PC-3 (cell line): ENCODE data around the gene DYRK3. TPM values are rescaled to one million over a fixed set of nuclear protein-coding genes. Genes with fewer than 3 reads are reported as not detected.

Experiments used
- ATAC-seq: fragments of 200-7000 bp; cut with Tn5 transposase; 2 replicates; pipeline ENCODE4 v1.9.1; 2020; ENCODE audit warnings: mild to moderate bottlenecking, moderate library complexity
- BruUV-seq: library from RNA; stranded (reverse); fragments of 400-500 nt; replicated peaks from 2 replicates; lab custom pipeline; 2021; lab: Mats Ljungman, UMichigan
- CTCF ChIA-PET: fragments of 300-600 bp; sonication (Branson Sonifier 250); formaldehyde crosslinking; loops from one replicate; lab custom pipeline; 2022; ENCODE audit warnings: antibody characterized with exemption; lab: Charles Lee
- POLR2A ChIA-PET: fragments of 300-600 bp; sonication (Branson Sonifier 250); formaldehyde crosslinking; loops from one replicate; lab custom pipeline; 2022; ENCODE audit warnings: antibody characterized with exemption; ENCODE audit not compliant: unreplicated experiment; lab: Charles Lee
- DNase-seq: peaks from one replicate; pipeline ENCODE4 v3.0.0-alpha.2; 2015
- H2AFZ ChIP-seq: fragments of 300-600 bp; sonication (generic); 2 replicates; pipeline ENCODE4 v1.6.0; 2016; ENCODE audit warnings: antibody characterized with exemption, low read length
- H3F3A ChIP-seq: fragments of 300-600 bp; sonication (generic); one replicate; pipeline ENCODE4 v1.6.0; 2017; ENCODE audit warnings: antibody characterized with exemption, low read length, control low read depth, mild to moderate bottlenecking; ENCODE audit not compliant: unreplicated experiment
- H3K27ac ChIP-seq: fragments of 300-600 bp; sonication (generic); 2 replicates; pipeline ENCODE4 v1.5.1; 2016; ENCODE audit warnings: mild to moderate bottlenecking, low read length
- H3K27me3 ChIP-seq: fragments of 300-600 bp; sonication (generic); 2 replicates; pipeline ENCODE4 v1.6.1; 2016; ENCODE audit warnings: low read length, mixed read lengths
- H3K36me3 ChIP-seq: fragments of 300-600 bp; sonication (generic); 2 replicates; pipeline ENCODE4 v1.6.1; 2016; ENCODE audit warnings: low read depth, mixed run types, low read length, mixed read lengths
- H3K4me1 ChIP-seq: fragments of 300-600 bp; sonication (generic); 2 replicates; pipeline ENCODE4 v1.5.1; 2016; ENCODE audit warnings: low read length; ENCODE audit not compliant: insufficient read depth
- H3K4me2 ChIP-seq: fragments of 300-600 bp; sonication (generic); 2 replicates; pipeline ENCODE4 v1.6.0; 2016; ENCODE audit warnings: low read length
- H3K4me3 ChIP-seq: fragments of 300-600 bp; sonication (generic); 2 replicates; pipeline ENCODE4 v1.5.1; 2016; ENCODE audit warnings: mild to moderate bottlenecking, low read length, mixed read lengths
- H3K79me2 ChIP-seq: fragments of 300-600 bp; sonication (generic); 2 replicates; pipeline ENCODE4 v1.6.1; 2017; ENCODE audit warnings: low read length, mixed read lengths
- H3K9ac ChIP-seq: fragments of 300-600 bp; sonication (generic); 2 replicates; pipeline ENCODE4 v1.6.0; 2016; ENCODE audit warnings: mild to moderate bottlenecking, low read length
- H3K9me2 ChIP-seq: fragments of 300-600 bp; sonication (generic); replicated peaks from 2 replicates; pipeline ENCODE4 v1.6.1; 2016; ENCODE audit warnings: mixed run types, low read length, mixed read lengths
- H3K9me3 ChIP-seq: fragments of 300-600 bp; sonication (generic); 2 replicates; pipeline ENCODE4 v1.6.1; 2016; ENCODE audit warnings: low read length, mixed read lengths
- H4K20me1 ChIP-seq: fragments of 300-600 bp; sonication (generic); 2 replicates; pipeline ENCODE4 v1.6.1; 2016; ENCODE audit warnings: low read length, mixed read lengths
- CTCF ChIP-seq: fragments of 300-600 bp; sonication (generic); conservative IDR thresholded peaks from 2 replicates; pipeline ENCODE4 v1.5.1; 2017; ENCODE audit warnings: antibody characterized with exemption, low read depth, mild to moderate bottlenecking, low read length
- EZH2 ChIP-seq: fragments of 300-600 bp; sonication (generic); IDR thresholded peaks from one replicate; pipeline ENCODE4 v1.6.1; 2017; ENCODE audit warnings: antibody characterized with exemption, mild to moderate bottlenecking, low read length; ENCODE audit not compliant: unreplicated experiment
- EZH2phosphoT487 ChIP-seq: fragments of 300-600 bp; sonication (generic); IDR thresholded peaks from 2 replicates; pipeline ENCODE4 v1.6.1; 2018; ENCODE audit warnings: mild to moderate bottlenecking, antibody characterized with exemption, low read length, borderline replicate concordance
- intact Hi-C: fragments of 100-400 bp; cut with micrococcal nuclease; formaldehyde crosslinking; loops from 2 replicates; pipeline ENCODE4 v1.9.0; 2023
- total RNA-seq: library from RNA; depleted of rRNA; stranded (reverse); fragments of >200 nt; gene quantifications from 2 replicates; pipeline ENCODE4 v1.2.3, GENCODE V29; 2014

The DYRK3 gene
- total RNA-seq, 1 experiment from 2014 or later, result 12.1 TPM

- TF ChIP-seq EZH2, result no peak
- TF ChIP-seq CTCF, result no peak
- TF ChIP-seq EZH2phosphoT487, result no peak
- intact Hi-C loops, result no loop called here
- Histone ChIP-seq H2AFZ (no peak overlapping the region), H3K9me2 (no peaks in the 10 kb centered on the region), H3K36me3 (no peaks in the 10 kb centered on the region), H3K4me2 (no peak overlapping the region), H3K27ac (no peak overlapping the region), H3K9me3 (no peaks in the 10 kb centered on the region), H3K27me3 (peaks cover 6% of the 10 kb centered on the region; the same call in 1 of the 2 replicates), H3K4me3 (no peak overlapping the region), H3F3A (no peaks in the 10 kb centered on the region), H3K79me2 (no peaks in the 10 kb centered on the region), H3K4me1 (peaks cover 4% of the 10 kb centered on the region; the same call in 1 of the 2 replicates), H4K20me1 (no peaks in the 10 kb centered on the region), H3K9ac (no peak overlapping the region)
- DNase-seq (no peak), ATAC-seq (no peak)
- no TSS peak for BruUV-seq
- ChIA-PET CTCF (no interaction called here), POLR2A (interaction anchor here (0.5 kb wide), 1 partner anchor 1023 kb away, joined by 4 read pairs; no protein-coding TSS in a partner anchor)
These were observed 33.0 kb downstream of the DYRK3 start for GRCh38 chr1:206668351-206668750.

GRCh38 chr1:206668874-206669410 is 33.6 kb downstream of the DYRK3 start:
- no peaks in the 10 kb centered on the region for H3K36me3 ChIP-seq
- no peak overlapping the region for H3K4me2 ChIP-seq
- POLR2A ChIA-PET, result no interaction called here
- no peaks in the 10 kb centered on the region for H3K27me3 ChIP-seq
- no peak for TF ChIP-seq CTCF
- no peak for TF ChIP-seq EZH2
- no peak for TF ChIP-seq EZH2phosphoT487
- intact Hi-C loops, result no loop called here
- no peaks in the 10 kb centered on the region for H3K79me2 ChIP-seq
- CTCF ChIA-PET, result no interaction called here
- H3K9me3 ChIP-seq, result no peaks in the 10 kb centered on the region
- H3K4me1 ChIP-seq, result peaks cover 2% of the 10 kb centered on the region; the same call in 1 of the 2 replicates
- H3K9me2 ChIP-seq, result no peaks in the 10 kb centered on the region
- no TSS peak for BruUV-seq
- H3K4me3 ChIP-seq, result no peak overlapping the region
- H2AFZ ChIP-seq, result no peak overlapping the region
- H3K9ac ChIP-seq, result no peak overlapping the region
- H3K27ac ChIP-seq, result no peak overlapping the region
- H4K20me1 ChIP-seq, result no peaks in the 10 kb centered on the region
- H3F3A ChIP-seq, result no peaks in the 10 kb centered on the region
- ATAC-seq, result no peak
- no peak for DNase-seq

GRCh38 chr1:206672011-206672688 is 36.8 kb downstream of the DYRK3 start:
- H3K36me3 ChIP-seq, result no peaks in the 10 kb centered on the region
- H3K4me1 ChIP-seq, result peaks cover 17% of the 10 kb centered on the region
- intact Hi-C loops, result no loop called here
- no peaks in the 10 kb centered on the region for H3K9me3 ChIP-seq
- CTCF ChIA-PET, result interaction anchor here (0.6 kb wide), 1 partner anchor 83 kb away, joined by 3 read pairs; no protein-coding TSS in a partner anchor
- H3K9me2 ChIP-seq, result no peaks in the 10 kb centered on the region
- no peaks in the 10 kb centered on the region for H4K20me1 ChIP-seq
- no peaks in the 10 kb centered on the region for H3F3A ChIP-seq
- no peak overlapping the region for H2AFZ ChIP-seq
- no peak overlapping the region for H3K9ac ChIP-seq
- POLR2A ChIA-PET, result no interaction called here
- no peak overlapping the region for H3K4me2 ChIP-seq
- H3K79me2 ChIP-seq, result no peaks in the 10 kb centered on the region
- no TSS peak for BruUV-seq
- H3K27ac ChIP-seq, result no peak overlapping the region
- ATAC-seq (no peak), DNase-seq (no peak)
- TF ChIP-seq EZH2, result no peak
- TF ChIP-seq CTCF, result no peak
- TF ChIP-seq EZH2phosphoT487, result no peak
- H3K4me3 ChIP-seq, result no peak overlapping the region
- H3K27me3 ChIP-seq, result no peaks in the 10 kb centered on the region
